Measurements from ENCODE around the gene DNAH14.

DNA sequence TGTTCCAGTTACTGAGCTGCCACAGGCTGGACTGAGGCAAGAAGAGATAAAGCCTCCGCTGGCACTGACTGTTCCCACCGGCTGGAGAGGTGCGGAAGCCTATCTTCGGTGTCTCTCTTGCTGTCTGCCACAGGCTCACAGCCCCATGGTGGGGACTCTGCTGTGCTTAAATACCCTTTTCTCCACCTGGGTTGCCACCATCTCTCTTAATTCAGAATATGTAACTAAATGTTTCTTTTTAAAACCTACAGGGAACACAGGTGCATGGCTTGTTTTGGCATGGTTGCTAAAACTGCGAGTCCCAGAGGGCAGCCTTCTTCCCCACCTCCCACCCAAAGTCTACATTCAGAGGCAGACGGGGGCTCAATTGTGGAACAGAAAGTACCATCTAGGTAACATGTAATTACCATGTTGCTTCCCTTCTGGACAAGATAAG is 506.5 kb downstream of the DNAH14 start:
- TF ChIP-seq, protein P1, sequence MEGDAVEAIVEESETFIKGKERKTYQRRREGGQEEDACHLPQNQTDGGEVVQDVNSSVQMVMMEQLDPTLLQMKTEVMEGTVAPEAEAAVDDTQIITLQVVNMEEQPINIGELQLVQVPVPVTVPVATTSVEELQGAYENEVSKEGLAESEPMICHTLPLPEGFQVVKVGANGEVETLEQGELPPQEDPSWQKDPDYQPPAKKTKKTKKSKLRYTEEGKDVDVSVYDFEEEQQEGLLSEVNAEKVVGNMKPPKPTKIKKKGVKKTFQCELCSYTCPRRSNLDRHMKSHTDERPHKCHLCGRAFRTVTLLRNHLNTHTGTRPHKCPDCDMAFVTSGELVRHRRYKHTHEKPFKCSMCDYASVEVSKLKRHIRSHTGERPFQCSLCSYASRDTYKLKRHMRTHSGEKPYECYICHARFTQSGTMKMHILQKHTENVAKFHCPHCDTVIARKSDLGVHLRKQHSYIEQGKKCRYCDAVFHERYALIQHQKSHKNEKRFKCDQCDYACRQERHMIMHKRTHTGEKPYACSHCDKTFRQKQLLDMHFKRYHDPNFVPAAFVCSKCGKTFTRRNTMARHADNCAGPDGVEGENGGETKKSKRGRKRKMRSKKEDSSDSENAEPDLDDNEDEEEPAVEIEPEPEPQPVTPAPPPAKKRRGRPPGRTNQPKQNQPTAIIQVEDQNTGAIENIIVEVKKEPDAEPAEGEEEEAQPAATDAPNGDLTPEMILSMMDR (IDR thresholded peaks at IDR 0.05), result no peak
- TF ChIP-seq POLR2A (IDR thresholded peaks at IDR 0.05) (no peak), EP300 (IDR thresholded peaks at IDR 0.05) (no peak)
